Measurements from ENCODE around the gene KDSR. TPM values are rescaled to one million over a fixed set of nuclear protein-coding genes. Genes with fewer than 3 reads are reported as not detected.

The KDSR gene
- total RNA-seq, 2 experiments from 2014 or later, result 48.1 to 50.1 TPM

GRCh38 chr18:63348508-63349136 is 18.4 kb downstream of the KDSR start:
- DNase-seq (no peak), ATAC-seq (ENCODE audit: low read depth) (no peak)
- H3K9me3 Mint-ChIP-seq, result no peaks in the 10 kb centered on the region
- H3K4me3 Mint-ChIP-seq, result no peak overlapping the region
- peaks cover 1% of the 10 kb centered on the region for H3K4me1 Mint-ChIP-seq
- H3K27me3 Mint-ChIP-seq, result no peaks in the 10 kb centered on the region
- H3K27ac Mint-ChIP-seq, result peak overlapping the region; percentile 30
- POLR2A ChIA-PET, result no interaction called here
- peaks cover 17% of the 10 kb centered on the region for H3K36me3 Mint-ChIP-seq

- POLR2A ChIA-PET, result interaction anchor here (1.6 kb wide), 1 partner anchor 75 kb away, joined by 5 read pairs; the partner anchor contains the start of gene VPS4B
- Mint-ChIP-seq H3K27me3 (no peaks in the 10 kb centered on the region), H3K4me1 (peaks cover 3% of the 10 kb centered on the region), H3K4me3 (no peak overlapping the region), H3K36me3 (peaks cover 18% of the 10 kb centered on the region), H3K27ac (no peak overlapping the region), H3K9me3 (no peaks in the 10 kb centered on the region)
- ATAC-seq (ENCODE audit: low read depth), result no peak
- DNase-seq, result no peak
Measured at GRCh38 chr18:63346480-63347183, 20.4 kb downstream of the KDSR start.

- POLR2A ChIA-PET, result interaction anchor here (1.6 kb wide), 1 partner anchor 76 kb away, joined by 5 read pairs; the partner anchor contains the start of gene VPS4B
- H3K27ac Mint-ChIP-seq, result no peak overlapping the region
- ATAC-seq (ENCODE audit: low read depth) (no peak), DNase-seq (no peak)
- H3K4me3 Mint-ChIP-seq, result no peak overlapping the region
- H3K36me3 Mint-ChIP-seq, result peaks cover 16% of the 10 kb centered on the region
- no peaks in the 10 kb centered on the region for H3K27me3 Mint-ChIP-seq
- no peaks in the 10 kb centered on the region for H3K9me3 Mint-ChIP-seq
- H3K4me1 Mint-ChIP-seq, result peaks cover 3% of the 10 kb centered on the region
Measured at GRCh38 chr18:63346031-63346430, 21.0 kb downstream of the KDSR start.

DNA sequence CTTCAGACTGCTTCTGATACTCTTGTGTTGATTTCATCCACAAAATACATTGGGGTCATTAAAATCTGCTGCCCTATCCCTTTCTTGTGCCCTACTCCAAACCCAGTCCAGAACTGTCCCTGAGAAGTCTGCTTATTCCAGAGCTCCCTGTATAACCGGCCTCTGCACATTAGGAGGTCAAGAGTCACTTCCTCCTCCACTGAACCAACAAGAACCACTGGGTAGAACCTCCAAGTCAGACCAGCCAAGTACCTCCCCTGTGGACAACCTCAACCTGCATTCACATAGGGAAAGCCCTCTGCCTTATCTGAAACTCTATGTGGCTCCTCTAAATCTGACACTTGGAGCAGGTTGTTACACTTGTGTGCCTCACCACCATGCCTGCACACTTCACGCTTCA is 22.1 kb downstream of the KDSR start:
- DNase-seq (no peak), ATAC-seq (ENCODE audit: low read depth) (no peak)
- Mint-ChIP-seq H3K4me3 (no peak overlapping the region), H3K4me1 (peaks cover 5% of the 10 kb centered on the region), H3K9me3 (no peaks in the 10 kb centered on the region), H3K36me3 (peaks cover 22% of the 10 kb centered on the region), H3K27me3 (no peaks in the 10 kb centered on the region), H3K27ac (no peak overlapping the region)
- POLR2A ChIA-PET, result no interaction called here

- Mint-ChIP-seq H3K4me1 (peaks cover 5% of the 10 kb centered on the region), H3K27ac (no peak overlapping the region), H3K9me3 (no peaks in the 10 kb centered on the region), H3K4me3 (no peak overlapping the region), H3K36me3 (peaks cover 22% of the 10 kb centered on the region), H3K27me3 (no peaks in the 10 kb centered on the region)
- DNase-seq, result no peak
- POLR2A ChIA-PET, result no interaction called here
- ATAC-seq (ENCODE audit: low read depth), result no peak
Measured at GRCh38 chr18:63344263-63344662, 22.7 kb downstream of the KDSR start.

GRCh38 chr18:63342206-63342605 is 24.8 kb downstream of the KDSR start:
- H3K4me3 Mint-ChIP-seq, result no peak overlapping the region
- no peaks in the 10 kb centered on the region for H3K9me3 Mint-ChIP-seq
- POLR2A ChIA-PET, result interaction anchor here (0.7 kb wide), 1 partner anchor 100 kb away, joined by 5 read pairs; no protein-coding TSS in a partner anchor
- H3K27ac Mint-ChIP-seq, result no peak overlapping the region
- DNase-seq (no peak), ATAC-seq (ENCODE audit: low read depth) (no peak)
- peaks cover 8% of the 10 kb centered on the region for H3K4me1 Mint-ChIP-seq
- H3K27me3 Mint-ChIP-seq, result no peaks in the 10 kb centered on the region
- peaks cover 18% of the 10 kb centered on the region for H3K36me3 Mint-ChIP-seq

GRCh38 chr18:63339920-63340484 is 27.0 kb downstream of the KDSR start:
- no peak for DNase-seq

DNA sequence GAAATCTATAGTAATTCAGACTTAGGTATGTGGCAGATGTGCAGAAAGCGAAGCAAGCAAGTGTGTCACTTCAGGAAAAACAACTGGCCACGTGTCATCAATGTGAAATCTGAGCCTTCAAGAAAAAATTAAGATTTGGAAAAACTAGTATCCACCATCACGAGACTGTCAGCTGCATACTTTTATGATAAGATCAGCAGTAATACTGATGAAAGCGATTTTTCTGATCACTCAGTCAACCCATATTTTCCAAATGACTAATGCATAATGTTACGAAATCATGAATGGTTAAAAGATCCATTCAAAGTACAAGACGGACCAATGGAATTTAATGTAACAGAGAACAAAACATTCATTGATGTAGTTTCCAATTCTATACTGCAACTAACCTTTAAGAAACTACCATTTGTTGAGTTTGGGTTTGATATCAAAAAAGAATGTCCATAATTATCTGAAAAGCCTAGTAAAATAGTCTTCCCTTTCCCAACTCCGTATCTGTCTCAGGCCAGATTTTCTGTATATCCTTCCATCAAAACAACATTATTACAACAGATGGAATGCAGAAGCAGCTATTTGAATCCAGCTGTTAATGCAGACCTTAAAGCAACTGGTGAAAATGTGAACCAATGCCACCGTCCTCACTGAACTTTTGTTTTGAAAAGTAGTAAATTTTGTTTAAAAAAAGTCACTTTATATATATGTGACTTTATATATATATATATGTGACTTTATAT is 30.5 kb downstream of the KDSR start:
- Mint-ChIP-seq H3K27me3 (no peaks in the 10 kb centered on the region), H3K36me3 (peaks cover 21% of the 10 kb centered on the region), H3K4me1 (peaks cover 5% of the 10 kb centered on the region), H3K4me3 (no peak overlapping the region), H3K27ac (no peak overlapping the region), H3K9me3 (no peaks in the 10 kb centered on the region)
- DNase-seq, result no peak
- POLR2A ChIA-PET, result no interaction called here
- ATAC-seq (ENCODE audit: low read depth), result no peak

More at GRCh38 chr18:63339920-63340484, 27.0 kb downstream of the KDSR start:
- Mint-ChIP-seq H3K9me3 (no peaks in the 10 kb centered on the region), H3K4me1 (peaks cover 6% of the 10 kb centered on the region), H3K36me3 (peaks cover 19% of the 10 kb centered on the region), H3K4me3 (no peak overlapping the region), H3K27me3 (no peaks in the 10 kb centered on the region), H3K27ac (no peak overlapping the region)
- ATAC-seq (ENCODE audit: low read depth), result peak; percentile 60
- POLR2A ChIA-PET, result no interaction called here

GRCh38 chr18:63331105-63331504 is 35.9 kb downstream of the KDSR start:
- DNase-seq, result no peak
- H3K4me1 Mint-ChIP-seq, result no peaks in the 10 kb centered on the region
- POLR2A ChIA-PET, result no interaction called here
- no peaks in the 10 kb centered on the region for H3K27me3 Mint-ChIP-seq
- no peak for ATAC-seq (ENCODE audit: low read depth)
- H3K4me3 Mint-ChIP-seq, result no peak overlapping the region
- H3K36me3 Mint-ChIP-seq, result peaks cover 15% of the 10 kb centered on the region
- H3K9me3 Mint-ChIP-seq, result no peaks in the 10 kb centered on the region
- H3K27ac Mint-ChIP-seq, result no peak overlapping the region

DNA sequence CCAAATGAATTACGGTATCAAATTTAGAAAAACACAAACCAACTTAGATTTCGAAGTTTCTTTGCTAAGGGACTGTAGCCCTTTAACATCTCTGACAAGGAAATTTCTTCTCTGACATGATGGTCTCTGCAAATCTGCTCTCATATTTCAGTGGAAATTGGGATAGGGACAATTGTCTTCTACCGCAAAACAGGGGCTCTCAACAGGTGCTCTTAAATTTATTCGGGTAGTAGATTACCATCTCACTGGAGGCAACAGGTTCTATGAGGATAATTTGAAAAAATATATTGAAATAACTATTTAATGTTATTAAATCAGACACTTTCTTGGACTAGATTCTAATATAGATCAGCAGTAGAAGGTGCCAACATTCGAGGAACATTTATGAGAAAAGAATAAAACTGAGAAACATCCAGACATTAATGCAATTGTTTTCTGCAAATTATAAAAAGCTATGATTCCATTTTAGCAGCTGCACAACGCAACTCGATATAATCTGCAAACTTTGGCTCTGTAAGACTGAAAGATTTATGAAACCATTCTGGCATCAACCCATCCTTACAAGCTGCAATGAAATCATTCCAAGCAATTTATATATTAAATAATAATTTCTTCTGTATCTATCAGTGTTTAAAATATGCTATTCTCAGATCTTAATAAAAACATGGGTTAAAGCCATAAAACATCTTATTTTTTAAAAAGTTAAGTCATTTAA is 37.4 kb downstream of the KDSR start:
- ATAC-seq (ENCODE audit: low read depth), result no peak
- H3K27me3 Mint-ChIP-seq, result no peaks in the 10 kb centered on the region
- no peak for DNase-seq
- H3K4me3 Mint-ChIP-seq, result no peak overlapping the region
- H3K9me3 Mint-ChIP-seq, result no peaks in the 10 kb centered on the region
- H3K27ac Mint-ChIP-seq, result no peak overlapping the region
- peaks cover 15% of the 10 kb centered on the region for H3K36me3 Mint-ChIP-seq
- peaks cover 1% of the 10 kb centered on the region for H3K4me1 Mint-ChIP-seq
- POLR2A ChIA-PET, result no interaction called here

- Mint-ChIP-seq H3K36me3 (peaks cover 5% of the 10 kb centered on the region), H3K27me3 (no peaks in the 10 kb centered on the region), H3K9me3 (no peaks in the 10 kb centered on the region), H3K27ac (no peak overlapping the region), H3K4me1 (peaks cover 11% of the 10 kb centered on the region), H3K4me3 (no peak overlapping the region)
- DNase-seq (no peak), ATAC-seq (ENCODE audit: low read depth) (no peak)
- POLR2A ChIA-PET, result interaction anchor here (0.5 to 0.6 kb wide), 2 partner anchors 31 to 820 kb away, joined by 4 read pairs; no protein-coding TSS in a partner anchor
Measured at GRCh38 chr18:63326011-63326410, 41.0 kb downstream of the KDSR start.

DNA sequence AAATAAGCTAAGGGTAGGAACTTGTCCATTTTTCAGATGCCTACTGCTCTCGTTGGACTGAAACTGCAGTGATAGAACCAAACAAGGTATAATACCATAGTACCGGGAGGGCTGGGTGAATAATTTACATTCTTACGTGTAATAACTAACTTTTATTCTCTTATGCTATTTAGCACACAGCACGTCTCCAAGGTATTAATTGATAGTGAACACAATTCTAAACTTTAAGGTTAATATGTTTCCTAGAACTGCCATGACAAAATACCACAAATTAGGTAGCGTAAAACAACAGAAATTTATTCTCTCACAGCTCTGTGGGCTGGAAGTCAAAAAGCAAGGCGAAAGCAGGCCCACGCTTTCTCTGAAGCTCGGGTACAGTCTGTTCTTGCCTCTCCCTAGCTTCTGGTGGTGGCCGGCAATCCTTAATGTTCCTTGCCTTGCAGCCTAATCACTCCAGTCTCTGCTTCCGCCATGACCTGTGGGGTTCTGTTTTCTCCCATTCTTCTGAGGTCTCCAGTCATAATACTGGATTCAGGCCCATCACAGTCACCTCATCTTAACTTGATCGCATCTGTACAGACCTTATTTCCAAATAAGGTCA is 41.8 kb downstream of the KDSR start:
- peaks cover under 1% of the 10 kb centered on the region for H3K36me3 Mint-ChIP-seq
- H3K9me3 Mint-ChIP-seq, result no peaks in the 10 kb centered on the region
- no peak overlapping the region for H3K27ac Mint-ChIP-seq
- H3K4me1 Mint-ChIP-seq, result peaks cover 11% of the 10 kb centered on the region
- DNase-seq, result no peak
- H3K27me3 Mint-ChIP-seq, result no peaks in the 10 kb centered on the region
- POLR2A ChIA-PET, result no interaction called here
- H3K4me3 Mint-ChIP-seq, result no peak overlapping the region
- no peak for ATAC-seq (ENCODE audit: low read depth)

Data from activated naive CD8-positive, alpha-beta T cell treated with anti-CD3 and anti-CD28 coated beads, Interleukin-2, amount 10 ng/mL, durations not matched to agents 7 days and 5 days (primary cell).